Heart left ventricle (tissue), 13 donors: ENCODE results near the gene FBXO21.

Experiments
- POLR2A ChIP-seq, 2 donors: fragments of 450-650 bp; IDR thresholded peaks; one replicate each; pipeline ENCODE4 v1.6.1; 2017; ENCODE audit warnings: antibody characterized with exemption in 2 of 2, mild to moderate bottlenecking in 2 of 2, moderate library complexity in 2 of 2
- TF ChIP-seq, protein P1 (sequence below), 12 donors: fragments of 200-600 bp; sonication (generic) in 4 of 12; IDR thresholded peaks; one replicate each; pipeline versions ENCODE4 v1.5.0 to v1.8.0; 2018 to 2022; ENCODE audit warnings: antibody characterized with exemption in 12 of 12, mild to moderate bottlenecking in 5 of 12
- donor health status: ischemic (EF 13 %, LVEDD 7.1; RV severe dilation, severe dysfunction).
- donor health status: DM: no; HTN: yes; CAD: no.
- donor health status: DM: no; HTN: no; CAD: no.
- donor health status: ischemic (EF 25% LVEDD 6.9; RV normal size, moderate dysfunction).
- donor health status: ischemic (EF 25% LVEDD 5.7; RV mildly dilated, moderate dysfunction).
- donor health status: ischemic (EF 35%, LVEDD 5.7; RV mildly dilated, moderate dysfunction).
- donor health status: nonischemic (EF 11% LVEDD 7.7; RV severe dilation, severe dysfunction).
- donor health status: DM: yes; HTN: yes; CAD: no.
- donor health status: PGD.
- donor health status: ischemic (EF 29% LVEDD 5.4; RV normal size, mild dysfunction).
- donor health status: nonischemic (EF 23%, LVEDD 6.1; RV moderate dilation, normal function).

- TF ChIP-seq, protein P1, sequence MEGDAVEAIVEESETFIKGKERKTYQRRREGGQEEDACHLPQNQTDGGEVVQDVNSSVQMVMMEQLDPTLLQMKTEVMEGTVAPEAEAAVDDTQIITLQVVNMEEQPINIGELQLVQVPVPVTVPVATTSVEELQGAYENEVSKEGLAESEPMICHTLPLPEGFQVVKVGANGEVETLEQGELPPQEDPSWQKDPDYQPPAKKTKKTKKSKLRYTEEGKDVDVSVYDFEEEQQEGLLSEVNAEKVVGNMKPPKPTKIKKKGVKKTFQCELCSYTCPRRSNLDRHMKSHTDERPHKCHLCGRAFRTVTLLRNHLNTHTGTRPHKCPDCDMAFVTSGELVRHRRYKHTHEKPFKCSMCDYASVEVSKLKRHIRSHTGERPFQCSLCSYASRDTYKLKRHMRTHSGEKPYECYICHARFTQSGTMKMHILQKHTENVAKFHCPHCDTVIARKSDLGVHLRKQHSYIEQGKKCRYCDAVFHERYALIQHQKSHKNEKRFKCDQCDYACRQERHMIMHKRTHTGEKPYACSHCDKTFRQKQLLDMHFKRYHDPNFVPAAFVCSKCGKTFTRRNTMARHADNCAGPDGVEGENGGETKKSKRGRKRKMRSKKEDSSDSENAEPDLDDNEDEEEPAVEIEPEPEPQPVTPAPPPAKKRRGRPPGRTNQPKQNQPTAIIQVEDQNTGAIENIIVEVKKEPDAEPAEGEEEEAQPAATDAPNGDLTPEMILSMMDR (IDR thresholded peaks at IDR 0.05) = no peak
- no peak for TF ChIP-seq POLR2A (IDR thresholded peaks at IDR 0.05)
Measured at GRCh38 chr12:117105902-117106301, 84.4 kb downstream of the FBXO21 start.
